ENCODE measurements around the gene ZFHX3.

DNA sequence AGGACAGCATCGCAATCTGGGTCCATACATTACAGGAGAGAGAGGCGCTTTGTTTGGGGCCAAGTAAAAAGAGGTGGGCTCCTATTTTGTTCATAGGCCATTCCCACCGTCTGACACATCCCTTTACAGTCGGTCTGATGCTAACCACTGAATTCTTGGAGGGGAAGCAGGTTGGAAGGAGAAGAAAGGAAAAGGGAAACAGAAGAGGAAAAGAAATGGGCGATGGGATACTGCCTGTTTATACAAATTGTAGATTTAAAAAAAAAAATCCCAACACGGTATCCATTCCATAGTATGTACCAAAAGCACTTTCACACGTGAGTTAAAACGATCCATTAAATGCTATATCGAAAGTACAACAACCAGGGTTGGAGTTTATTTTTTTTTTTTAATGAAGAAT, 4.0 kb upstream of the ZFHX3 start:
- TF ChIP-seq, protein P1, sequence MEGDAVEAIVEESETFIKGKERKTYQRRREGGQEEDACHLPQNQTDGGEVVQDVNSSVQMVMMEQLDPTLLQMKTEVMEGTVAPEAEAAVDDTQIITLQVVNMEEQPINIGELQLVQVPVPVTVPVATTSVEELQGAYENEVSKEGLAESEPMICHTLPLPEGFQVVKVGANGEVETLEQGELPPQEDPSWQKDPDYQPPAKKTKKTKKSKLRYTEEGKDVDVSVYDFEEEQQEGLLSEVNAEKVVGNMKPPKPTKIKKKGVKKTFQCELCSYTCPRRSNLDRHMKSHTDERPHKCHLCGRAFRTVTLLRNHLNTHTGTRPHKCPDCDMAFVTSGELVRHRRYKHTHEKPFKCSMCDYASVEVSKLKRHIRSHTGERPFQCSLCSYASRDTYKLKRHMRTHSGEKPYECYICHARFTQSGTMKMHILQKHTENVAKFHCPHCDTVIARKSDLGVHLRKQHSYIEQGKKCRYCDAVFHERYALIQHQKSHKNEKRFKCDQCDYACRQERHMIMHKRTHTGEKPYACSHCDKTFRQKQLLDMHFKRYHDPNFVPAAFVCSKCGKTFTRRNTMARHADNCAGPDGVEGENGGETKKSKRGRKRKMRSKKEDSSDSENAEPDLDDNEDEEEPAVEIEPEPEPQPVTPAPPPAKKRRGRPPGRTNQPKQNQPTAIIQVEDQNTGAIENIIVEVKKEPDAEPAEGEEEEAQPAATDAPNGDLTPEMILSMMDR (IDR thresholded peaks at IDR 0.05) = no peak
- TF ChIP-seq EZH2 (IDR thresholded peaks at IDR 0.05; ENCODE audit: borderline replicate concordance, insufficient read depth, low read depth, low read length, poor library complexity, severe bottlenecking) = no peak

Measured in B cell (primary cell).